ENCODE results near the gene SERINC5.

GRCh38 chr5:80147119-80147815 is 108.6 kb downstream of the SERINC5 start:
- no peak for TF ChIP-seq CTCF (IDR thresholded peaks at IDR 0.05)
- TF ChIP-seq POLR2A (IDR thresholded peaks at IDR 0.05): no peak

All from thyroid gland (tissue), 4 donors.